T-helper 2 cell (primary cell): ENCODE data around the gene RAB7A.

Experiments
- DNase-seq, 5 experiments: peaks; one replicate each; pipeline versions ENCODE4 v3.0.0 to v3.0.0-alpha.2; 2012 to 2022

RAB7A gene

DNA sequence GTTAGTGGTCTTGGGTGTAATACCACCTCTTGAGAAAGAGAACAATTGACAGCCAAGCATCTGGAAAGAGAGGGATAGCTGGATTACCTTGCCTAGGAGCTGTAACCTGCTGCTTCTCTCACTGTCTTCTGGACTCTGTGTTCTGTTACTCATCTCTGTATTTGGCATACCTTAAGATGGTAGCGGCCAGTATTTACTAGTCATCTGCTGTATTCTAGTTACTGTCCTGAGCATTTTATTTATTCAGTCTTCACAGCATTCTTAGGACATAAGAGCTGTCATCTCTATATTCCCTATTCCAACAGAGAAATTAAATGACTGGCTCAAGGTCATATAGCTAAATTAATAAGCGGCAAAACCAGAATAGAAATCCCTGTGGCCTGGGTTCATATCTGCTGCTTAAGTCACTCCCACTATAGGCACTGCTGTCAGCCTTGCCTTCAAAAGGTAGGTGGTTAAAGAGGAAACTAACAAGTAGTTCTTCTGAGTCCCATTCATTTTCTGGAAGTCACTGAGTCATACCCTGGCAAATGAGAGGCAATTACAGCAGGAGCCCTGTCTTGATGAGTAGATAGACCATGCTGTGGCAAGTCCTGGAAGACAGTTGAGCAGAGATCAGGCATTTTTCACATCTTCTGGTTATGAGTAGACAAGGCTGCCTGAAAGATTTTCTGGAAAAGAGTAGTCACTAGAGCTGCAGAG lies 68.2 kb downstream of the RAB7A start:
- peak in 1 of 5 experiments; percentile 52 for DNase-seq

DNA sequence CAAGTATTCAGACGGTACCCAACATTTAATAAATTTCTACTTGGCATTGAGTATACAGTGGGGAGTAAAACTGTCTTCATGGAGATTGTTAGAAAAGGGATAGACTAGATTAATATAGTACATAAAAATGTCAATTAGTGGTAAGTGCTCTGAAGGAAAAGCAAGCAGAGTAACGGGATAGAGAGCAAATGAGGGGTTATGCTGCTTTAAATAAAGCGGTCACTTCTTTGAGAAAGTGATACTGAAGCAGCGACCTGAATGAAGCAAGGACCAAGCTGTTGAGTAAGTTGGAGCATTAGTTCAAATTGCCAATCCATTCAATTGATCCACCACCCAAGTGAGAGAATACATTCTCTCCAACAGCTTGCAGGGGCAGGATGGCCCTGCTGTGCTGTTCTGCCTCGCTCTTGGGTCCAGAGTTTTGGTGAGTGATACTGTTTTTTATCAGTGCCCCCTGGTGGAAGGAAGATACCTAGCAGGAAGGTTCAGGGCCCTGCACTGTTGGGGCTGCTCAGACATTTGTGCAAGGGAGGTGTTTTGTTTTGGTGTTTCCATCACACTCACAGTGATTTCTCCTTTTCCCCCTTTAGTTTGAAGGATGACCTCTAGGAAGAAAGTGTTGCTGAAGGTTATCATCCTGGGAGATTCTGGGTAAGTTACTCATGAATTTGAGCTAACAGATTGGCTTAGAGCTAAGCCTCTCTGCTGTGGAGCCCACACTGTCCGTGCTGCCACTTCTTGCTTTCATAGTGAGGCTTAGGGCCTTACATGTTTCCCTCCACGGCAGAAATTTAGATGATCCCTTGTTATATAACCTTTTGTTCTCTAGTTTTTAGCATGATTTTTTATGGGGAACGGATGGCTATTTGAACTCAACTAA lies 69.0 kb downstream of the RAB7A start:
- DNase-seq: peak in 4 of 5 experiments; percentile 29 to 81 (median 44)

DNA sequence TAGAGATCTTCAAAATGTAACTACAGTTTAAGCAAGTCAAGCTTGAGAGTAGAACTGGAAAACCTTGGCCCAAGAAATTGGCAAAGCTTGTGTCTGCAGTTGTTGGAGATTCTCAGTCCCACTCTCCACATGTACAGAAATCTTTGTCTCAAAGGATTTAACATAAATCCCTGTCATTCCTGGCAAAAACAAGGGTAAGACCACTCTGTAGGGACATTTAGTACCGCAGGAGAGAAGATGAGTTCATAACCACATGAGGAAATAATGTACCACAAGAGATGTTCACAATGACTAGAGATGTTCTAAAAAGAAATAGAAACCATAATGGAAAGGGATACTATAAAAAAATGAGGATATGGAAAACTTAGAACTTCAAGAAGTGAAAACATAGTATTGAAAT lies 73.7 kb downstream of the RAB7A start:
- peak in 1 of 5 experiments; percentile 54 for DNase-seq

DNA sequence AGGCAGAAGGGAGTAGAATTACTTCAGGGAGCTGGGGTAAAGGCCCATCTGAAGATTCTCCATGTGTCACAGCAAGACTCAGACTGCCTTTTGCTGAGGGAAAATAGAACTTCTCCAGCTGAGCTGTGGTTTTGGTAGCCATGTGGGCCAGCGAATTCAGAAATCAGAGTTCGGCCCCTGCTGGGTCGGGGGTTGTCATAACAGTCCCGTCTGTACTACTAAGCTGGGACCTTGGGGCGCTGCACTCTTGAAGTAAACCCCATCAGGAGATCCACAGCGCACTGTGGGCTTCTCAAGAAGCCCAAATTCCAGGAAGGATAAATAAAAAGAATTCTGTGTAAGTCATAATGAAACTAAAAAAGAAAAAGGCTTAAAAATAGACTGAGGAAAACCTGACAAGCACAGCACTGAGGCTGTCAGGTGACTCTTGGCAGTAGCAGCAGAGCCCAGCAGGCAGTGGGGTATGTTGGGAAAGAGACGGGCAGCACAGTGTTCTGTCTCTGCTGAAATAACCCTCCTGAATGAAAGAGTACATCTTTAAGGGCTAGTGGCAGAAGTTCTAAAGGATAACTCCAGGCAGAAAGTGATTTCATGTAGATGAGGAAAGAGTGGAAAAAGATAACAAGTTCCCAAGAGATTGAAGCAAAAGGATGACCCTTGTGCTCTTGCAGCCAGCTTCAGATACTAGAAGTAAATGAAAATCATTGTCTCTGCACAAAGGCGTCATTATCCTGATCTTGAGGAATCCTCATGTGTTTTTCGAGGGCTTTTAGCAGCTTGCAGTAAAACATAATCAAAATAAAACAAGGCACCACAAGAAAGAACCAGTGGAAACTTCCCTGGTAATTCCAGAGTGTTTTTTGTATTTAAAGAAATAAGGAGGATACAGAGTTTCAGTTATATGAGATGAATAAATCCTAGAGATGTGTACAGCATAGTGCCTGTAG lies 74.5 kb downstream of the RAB7A start:
- peak in 1 of 5 experiments; percentile 37 for DNase-seq

DNA sequence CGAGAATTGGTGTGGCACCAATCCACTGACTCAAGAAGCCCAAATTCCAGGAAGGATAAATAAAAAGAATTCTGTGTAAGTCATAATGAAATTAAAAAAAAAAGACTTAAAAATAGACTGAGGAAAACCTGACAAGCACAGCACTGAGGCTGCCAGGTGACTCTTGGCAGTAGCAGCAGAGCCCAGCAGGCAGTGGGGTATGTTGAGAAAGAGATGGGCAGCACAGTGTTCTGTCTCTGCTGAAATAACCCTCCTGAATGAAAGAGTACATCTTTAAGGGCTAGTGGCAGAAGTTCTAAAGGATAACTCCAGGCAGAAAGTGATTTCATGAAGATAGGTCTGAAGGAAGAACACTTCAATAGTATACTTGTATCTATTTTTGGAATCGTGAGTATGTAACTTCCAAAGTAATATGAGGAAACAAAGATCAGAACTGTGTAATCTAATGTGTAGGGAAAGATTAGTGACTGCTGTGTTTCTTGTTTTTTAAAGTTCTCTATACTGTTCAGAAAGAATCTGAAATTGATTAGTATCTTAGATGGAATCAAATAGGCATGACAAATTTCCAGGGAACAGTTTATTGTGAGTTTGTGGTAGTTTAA lies 75.9 kb downstream of the RAB7A start:
- DNase-seq: no peak

DNA sequence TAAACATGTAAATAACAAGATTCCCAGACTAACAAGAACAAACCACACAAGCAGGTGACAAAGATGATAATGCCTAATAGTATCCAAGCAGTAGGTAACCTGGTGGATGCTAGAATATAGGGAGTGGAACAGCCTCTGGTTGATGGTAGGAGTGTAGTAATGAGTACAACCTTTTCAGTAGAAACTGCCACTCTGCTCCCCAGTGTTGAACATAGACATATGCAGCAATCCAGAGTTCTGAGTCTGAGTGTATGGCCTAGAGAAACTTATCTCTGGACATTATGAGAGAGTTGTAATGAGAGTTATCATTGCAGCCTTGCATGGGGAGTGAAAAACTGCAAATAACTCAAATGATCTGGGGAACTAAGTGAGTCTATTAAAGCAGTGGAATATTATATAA lies 77.3 kb downstream of the RAB7A start:
- peak in 1 of 5 experiments; percentile 54 for DNase-seq

DNA sequence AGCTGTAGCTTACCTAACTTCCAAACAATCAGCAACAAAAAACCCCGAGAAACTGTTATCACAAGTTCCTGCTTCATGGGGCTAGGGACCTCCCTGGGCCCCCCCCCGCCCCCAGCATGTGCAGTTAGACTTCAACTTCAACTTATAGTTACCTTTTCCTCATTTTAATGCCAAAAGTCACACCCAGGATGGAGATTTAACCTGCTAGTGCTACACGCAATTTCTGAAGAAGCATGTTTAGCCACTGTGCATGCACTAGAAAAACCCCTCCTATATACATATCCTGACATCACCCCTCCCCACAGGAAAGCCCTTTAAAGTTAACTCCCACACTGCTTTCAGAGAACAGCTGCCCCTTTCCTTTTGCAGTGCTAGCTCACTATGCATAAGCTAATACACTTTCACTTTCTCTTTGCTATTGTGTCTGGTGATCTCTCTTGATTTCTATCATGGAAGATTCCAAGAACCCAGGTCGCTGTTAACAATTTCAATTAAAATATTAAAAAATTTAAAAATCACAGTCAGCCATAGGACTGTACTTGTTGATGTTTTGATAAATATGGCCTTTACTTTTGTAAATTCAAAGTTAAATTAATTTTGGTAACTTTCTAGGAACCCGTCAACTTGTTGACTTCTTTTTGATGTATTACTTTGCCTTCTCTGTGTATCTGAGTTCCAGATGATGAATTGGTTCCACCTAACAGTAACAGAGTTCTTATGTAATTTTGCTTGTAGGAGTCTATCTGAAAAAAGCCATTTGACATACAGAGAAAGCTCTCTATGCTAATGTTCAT lies 78.2 kb downstream of the RAB7A start:
- DNase-seq: peak; percentile 15 to 96 (median 26)

DNA sequence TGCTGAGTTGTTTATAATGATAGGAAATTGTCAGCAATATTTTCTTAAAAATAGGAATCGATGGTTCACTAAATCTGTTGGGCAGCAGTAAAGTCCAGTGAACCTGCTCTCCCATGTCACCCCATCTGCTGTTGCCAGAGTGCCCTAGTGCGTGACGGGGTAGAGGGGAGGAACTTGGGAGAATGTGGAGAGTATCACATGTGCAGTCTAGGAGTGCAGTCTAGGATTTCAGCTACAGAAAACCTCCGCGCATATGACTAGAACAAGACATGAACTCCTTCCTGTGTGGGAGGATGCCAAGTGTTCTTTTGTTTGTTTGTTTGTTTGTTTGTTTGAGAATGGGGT lies 78.8 kb downstream of the RAB7A start:
- DNase-seq: no peak

DNA sequence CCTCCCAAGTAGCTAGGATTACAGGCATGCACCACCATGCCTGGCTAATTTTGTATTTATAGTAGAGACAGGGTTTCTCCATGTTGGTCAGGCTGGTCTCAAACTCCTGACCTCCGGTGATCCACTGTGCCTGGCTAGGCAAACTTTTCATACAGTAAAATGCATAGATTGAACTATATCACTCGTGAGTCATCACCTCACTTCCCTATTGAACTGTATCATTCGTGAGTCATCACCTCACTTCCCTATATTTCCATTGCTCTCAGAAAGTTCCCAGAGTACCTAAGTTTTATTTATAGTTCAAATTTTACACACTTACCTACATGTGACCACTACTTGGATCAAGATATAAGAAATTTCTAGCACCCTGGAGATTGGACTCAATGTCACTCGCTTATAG lies 79.8 kb downstream of the RAB7A start:
- DNase-seq: no peak

DNA sequence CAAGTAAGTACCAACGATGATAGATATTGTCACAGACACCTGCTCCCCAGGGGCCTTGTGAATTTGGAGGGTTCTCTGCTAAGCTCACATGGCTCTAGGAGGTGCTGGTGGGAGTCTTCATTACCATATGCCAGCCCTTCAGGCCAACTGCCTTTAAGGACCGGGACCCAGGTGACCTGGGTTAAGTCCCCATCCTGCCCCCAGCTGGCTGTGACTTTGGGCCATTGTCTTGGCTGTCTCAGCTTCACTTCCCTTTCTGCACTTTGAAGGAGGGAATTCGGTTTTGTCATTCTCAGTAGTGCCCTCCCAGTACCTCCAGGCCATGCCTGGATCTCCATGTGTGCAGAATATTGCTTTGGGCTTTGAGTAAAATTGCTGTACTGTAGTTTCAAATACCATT lies 80.6 kb downstream of the RAB7A start:
- no peak for DNase-seq

DNA sequence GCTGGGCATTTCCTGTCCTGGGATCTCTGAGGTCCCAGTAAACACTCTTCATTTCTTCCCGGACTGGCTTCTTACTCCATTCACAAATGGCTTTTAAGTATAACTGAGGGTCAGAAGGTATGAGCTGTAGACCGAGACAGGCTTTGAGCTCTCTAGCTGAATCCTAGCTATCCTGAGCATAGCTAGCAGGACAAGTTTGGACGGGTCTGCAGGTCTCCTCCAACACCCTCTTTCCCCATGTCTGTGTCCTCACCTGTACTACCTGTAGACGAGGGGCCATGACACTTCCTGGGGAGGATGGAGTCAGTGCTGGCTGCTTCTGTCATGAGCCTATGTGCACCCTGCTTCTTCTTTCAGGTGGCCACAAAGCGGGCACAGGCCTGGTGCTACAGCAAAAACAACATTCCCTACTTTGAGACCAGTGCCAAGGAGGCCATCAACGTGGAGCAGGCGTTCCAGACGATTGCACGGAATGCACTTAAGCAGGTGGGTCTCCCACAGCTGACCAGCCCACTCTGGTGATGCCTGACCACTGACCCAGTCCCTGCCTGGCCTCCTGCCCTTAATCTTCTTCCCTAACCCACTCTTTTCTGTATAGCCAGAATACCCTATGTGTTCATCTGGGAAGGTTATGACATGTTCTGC lies 81.3 kb downstream of the RAB7A start:
- DNase-seq: no peak

DNA sequence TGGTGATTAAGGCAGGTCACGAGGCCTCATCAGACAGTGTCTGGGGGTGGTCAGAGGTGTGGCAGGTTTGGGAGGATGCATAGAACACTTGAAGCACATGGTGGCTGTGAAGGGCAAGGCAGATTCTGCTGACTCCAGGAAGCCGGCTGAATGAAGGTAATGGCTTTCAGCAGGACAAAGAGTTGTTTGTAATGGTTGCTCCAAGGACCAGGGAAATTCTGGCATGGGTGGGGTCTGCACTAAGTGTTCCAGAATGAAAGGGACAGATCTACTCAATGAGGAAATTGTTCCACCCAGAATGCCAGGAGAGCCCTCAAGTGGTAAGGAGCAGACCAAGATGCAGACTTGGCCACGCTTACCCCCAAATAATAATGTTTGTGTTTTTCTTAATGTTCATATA lies 82.7 kb downstream of the RAB7A start:
- DNase-seq: no peak

DNA sequence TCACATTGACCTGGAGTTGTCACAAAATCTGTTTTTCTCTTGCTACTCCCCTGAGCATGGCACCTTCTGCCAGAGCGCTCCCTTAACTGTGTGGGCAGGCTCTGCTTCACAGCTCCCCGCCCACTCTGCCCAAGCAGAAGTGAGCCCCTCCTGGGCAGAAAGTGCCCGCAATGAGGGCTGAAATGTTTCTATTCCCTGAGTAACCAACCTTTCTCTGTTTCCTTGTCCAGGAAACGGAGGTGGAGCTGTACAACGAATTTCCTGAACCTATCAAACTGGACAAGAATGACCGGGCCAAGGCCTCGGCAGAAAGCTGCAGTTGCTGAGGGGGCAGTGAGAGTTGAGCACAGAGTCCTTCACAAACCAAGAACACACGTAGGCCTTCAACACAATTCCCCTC lies 87.1 kb downstream of the RAB7A start:
- no peak for DNase-seq

DNA sequence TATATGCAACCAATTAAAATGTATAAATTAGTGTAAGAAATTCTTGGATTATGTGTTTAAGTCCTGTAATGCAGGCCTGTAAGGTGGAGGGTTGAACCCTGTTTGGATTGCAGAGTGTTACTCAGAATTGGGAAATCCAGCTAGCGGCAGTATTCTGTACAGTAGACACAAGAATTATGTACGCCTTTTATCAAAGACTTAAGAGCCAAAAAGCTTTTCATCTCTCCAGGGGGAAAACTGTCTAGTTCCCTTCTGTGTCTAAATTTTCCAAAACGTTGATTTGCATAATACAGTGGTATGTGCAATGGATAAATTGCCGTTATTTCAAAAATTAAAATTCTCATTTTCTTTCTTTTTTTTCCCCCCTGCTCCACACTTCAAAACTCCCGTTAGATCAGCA lies 88.1 kb downstream of the RAB7A start:
- DNase-seq: no peak

DNA sequence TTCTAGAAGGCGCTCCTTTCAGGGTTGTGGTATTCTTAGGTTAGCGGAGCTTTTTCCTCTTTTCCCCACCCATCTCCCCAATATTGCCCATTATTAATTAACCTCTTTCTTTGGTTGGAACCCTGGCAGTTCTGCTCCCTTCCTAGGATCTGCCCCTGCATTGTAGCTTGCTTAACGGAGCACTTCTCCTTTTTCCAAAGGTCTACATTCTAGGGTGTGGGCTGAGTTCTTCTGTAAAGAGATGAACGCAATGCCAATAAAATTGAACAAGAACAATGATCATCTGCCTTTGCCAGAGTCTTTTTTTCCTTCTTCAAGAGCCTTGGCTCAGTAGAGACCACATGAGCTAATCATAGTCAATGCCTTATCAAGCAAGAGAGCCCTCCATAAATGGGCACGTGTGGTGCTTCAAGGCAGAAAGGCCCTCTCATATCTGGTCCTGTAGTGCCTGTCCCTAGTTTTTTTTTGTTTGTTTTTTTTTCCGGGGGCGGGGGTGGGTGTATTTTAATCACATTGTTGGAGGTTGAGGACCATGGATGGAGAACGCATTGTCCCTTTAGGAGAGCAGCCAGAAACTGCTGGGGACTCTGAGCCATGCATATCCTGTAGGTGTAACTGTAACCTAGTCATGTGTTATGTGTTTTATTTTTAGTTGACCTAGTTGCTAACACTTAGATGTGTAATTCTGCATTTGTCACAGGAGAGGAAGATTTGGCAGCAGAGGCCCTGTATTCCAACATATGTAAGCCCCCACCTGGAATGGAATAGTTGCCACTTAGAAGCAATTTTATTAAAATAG lies 88.7 kb downstream of the RAB7A start:
- no peak for DNase-seq

DNA sequence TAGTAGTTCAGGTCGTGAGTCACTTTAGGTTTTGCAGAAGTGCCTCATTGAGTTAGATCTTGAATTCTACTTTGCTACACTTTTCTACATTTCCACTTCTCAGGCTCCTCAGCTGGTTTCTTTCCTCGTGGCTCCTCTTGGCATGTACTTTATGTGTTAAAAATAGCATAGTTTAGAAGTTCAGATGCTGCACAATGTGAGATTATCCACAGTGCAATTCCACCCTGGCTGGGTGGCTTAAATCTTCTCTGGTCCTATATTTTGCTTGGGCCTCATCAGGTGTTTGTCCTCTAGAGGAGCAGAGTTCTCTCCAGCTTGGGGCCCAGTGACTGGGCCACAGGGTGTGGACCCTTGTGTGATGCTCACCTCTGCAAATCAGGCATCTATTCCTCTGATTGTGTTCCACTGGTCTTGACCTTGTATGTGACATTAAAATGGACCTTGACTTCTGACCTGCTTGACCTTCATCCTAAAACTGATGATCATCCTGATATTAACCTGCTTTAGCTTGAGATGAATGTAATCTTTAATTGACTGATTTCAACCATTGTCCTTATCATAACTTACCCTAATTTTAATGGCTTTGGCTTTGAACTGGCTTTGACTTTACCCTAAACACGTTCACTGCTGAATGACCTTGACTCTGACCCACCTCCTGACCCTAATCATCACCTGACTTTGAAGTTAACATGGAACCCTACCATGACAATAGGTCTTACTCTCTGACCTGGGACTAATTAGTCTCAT lies 89.5 kb downstream of the RAB7A start:
- DNase-seq: no peak

DNA sequence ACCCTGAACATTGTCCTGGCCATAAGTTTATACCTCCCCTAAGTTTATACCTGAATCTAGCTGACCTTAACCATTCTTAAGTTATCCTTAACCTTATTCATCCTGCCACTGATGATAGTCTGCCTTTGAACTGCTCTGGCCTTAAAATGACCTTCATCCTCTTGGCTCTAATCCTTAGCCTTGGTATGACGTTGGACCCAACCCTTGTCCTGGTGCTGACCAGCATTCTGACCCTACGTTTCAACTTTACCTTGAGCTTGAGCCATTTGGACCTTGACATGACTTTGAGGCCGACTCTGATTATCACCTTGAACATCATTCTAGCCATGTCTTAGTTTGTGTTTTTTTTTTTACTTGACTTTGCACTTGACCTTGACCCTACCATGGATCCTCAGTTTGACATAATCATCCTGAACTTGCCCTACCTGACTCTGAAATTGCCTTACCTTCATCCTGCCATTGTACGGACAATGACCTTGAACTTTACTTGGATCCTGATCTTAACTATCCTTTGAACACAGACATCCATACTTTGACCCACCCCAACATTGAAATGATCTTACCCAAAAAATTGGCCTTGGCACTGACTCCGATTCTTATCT lies 92.3 kb downstream of the RAB7A start:
- DNase-seq: no peak

DNA sequence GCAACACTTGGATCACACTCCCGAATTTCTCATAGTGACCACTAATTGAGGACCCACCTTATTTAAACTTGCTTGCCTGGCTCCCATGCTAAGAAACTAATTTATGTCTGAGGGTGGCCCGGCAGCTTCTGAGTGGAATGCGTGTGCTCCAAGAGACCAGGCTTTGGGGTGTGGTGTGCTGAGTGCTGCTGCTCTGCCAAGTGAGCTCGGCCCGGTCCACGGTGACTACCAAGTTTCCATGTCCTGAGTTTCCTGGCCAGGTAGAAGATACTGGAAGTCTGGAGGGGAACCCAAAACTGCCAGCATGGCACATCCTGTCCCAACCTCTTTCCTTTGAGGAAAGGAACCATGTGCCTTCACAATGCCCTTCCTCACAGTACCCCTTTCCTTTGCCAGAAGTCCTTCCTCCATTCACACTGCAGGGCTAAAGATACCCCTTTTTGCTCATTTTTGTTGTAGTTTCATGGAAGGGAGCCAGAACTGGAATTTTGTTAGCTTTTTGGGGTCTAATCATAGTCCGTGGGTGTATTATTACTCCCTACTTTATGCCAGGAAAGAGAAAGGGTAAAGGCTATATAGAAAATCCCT lies 94.4 kb downstream of the RAB7A start:
- DNase-seq: no peak

DNA sequence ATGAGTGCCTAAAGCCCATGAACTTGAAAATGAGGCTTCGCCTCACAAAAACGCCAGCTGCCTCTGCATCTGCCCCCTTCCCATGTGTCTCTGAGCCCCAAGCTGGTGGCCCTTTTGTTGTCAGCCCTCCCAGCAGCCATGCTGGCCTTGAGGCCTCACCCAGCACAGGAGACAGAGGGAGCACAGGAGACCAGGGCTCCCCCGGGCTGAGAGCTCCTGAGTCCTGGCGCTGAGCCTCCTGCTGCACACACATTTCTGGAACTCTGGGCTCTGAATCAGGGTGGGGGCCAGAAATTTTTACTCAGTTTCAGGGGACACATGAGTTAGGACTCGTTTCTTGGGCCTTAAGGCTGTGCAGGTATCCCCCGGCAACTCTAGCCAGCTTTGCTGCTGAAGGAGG lies 97.0 kb downstream of the RAB7A start:
- no peak for DNase-seq
